ENCODE data around the gene ANKRD13B.

The ANKRD13B gene

DNA sequence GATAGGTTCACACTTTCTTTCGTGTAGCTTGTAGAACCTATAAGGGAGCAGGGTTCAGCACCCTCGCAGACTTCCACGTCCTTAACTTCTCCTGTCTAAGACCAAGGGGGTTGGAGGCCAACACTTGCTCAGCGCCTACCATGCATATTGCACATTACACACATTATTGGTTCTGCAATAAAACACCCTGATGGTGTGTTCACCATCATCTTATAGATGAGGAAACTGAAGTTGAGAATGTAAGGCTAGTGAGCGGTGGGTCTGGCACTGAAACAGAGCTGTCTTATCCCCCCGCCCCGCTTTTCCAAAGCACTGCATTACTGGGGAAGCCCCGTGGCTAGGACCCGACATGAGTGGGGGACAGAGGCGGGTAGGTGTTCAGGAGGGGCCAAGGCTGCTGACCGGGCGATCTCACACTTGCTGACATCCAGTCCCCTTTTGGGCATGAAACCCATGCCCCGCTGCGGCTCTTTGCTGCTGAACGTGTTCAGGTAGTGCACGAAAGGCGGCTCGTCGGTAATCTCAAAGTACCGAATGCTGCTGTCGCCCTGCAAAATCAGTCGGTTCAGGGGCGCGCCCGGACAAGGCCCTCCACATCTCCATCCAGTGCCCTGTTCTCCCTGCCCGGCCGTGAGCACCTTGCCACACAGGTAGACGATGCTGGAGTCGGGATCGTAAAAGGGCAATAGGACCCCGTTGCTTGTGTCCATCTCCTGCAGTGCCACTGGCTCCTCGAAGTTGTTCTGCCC is 23.5 kb downstream of the ANKRD13B start:
- DNase-seq (ENCODE audit: low spot score): no peak

DNA sequence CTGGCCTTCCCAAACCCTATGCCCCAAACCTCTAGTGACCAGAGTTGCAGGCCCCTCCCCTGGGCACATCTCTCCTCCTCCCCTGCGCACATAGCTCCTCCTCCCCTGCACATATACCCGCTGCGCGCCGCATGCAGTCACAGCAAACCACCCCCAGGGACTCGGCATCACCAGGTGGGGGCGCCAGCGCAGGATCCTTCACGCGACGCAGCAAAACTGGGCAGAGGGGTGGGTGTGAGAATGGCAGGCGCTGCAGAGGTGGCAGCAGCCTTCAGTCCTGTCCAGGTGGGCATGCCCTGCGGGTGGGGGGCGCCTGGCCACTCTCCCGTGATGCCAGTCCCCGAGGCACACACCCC is 24.2 kb downstream of the ANKRD13B start:
- DNase-seq (ENCODE audit: low spot score): peak; percentile 96

DNA sequence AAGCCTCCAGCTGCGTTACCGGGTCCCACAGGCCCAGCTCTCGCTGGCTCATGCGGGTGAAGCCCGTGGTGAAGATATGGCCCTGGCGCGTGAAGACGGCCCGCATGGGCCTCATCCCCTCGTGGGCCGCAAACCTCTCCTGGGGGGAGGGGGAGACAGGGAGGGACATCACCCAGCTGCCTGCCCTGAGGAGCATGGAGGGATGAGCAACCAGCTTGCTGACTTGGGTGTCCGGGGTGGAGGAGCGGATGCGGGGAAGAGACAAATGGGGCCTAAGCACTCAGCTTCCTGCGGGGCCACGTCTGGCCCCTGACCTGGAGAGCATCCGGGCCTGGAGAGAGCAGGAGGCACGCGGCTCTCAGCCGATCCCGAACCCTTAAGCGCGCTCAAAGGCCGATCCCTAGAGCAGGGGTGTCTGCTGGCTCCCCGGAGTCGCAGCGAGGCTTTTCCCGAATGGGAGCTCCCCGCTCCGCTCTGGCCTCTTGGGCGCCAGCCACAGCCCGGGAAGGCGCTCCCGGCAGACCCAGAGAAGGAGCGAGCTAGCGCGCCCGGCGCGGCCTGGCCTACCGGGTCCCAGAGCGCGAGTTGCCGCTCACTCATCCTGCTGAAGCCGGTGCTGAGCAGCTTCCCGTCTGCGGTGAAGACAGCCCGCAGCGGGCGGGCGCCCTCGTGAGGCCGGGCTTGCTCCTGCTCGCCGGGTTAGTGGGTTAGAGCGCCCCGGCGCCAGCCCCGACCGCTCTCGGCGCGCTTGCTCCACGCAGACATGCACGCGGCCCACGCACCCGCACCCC is 24.7 kb downstream of the ANKRD13B start:
- peak; percentile 92 for DNase-seq (ENCODE audit: low spot score)

DNA sequence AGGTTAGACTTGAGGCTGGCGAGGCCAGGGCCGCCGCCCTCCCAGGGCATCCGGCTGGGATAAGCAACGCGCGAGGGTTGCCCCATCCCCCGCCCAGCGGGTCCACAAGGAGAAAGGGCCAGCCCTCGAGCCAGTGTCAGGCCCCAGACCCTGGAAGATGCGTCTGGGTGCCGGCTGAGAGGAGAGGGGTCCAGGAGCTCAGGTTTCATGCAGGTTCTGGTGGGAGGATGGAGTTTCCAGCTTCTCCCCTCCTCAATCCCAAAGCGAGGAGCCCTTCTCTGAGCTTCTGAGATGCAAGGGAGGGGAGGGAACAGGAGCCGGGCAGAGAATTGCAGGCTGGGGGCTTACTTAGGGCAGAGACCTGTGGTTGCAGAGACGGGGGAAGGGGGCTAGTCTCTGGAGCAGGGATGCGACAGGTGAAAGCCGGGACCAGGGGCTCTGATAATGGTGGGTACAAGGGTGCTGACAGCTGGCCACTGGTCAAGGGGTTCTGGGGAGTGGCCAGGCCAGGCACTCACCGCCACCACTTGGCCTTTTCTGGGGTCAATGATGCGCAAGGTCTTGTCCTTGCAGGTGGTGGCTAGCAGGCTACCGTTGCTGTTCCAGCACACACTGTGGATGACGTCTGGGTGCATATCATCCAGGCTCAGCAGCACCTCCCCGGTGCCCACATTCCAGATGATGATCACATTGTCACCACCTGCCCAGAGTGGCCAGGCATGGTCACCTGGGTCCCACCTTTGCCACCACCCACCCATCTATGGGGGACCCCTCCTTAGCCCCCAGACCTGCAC is 25.5 kb downstream of the ANKRD13B start:
- DNase-seq (ENCODE audit: low spot score): no peak

DNA sequence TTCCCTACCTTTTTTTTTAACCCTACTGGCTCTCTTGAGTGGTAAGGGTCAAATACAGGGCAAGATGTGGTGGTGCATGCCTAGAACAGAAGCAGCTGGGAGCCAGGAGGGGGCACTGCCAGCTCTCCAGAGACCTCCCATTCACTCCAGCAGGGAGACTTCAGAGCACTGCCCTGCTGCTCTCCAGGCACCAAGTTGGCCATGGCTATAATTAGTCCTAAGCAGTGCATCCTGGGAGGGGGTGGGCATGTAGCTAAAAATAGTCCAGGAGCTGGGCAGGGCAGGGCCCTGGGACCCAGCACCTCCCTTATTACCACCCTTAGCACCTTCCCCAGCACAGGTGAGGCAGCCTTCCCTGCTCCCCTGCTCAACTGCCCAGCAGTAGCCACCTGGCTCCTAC is 26.3 kb downstream of the ANKRD13B start:
- DNase-seq (ENCODE audit: low spot score): peak; percentile 28

DNA sequence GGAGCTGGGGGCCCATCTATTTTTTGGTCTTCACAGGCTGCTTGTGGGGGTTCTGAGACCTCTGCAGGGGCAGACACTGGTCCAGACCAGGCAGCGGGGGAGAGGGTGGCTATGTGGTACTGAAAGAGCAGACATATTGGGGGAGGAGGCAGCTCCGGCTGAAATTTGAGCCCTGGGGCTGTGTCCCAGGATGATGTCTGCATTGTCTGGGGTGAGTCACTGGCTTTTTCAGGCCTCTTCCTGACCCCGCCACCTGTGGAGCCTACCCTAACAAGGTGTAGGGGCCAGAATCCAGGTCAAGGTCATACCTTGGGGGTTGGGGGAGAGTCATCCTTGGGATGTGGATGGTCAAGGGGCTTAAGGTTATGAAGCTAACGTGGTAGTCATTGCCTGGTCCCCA is 27.3 kb downstream of the ANKRD13B start:
- no peak for DNase-seq (ENCODE audit: low spot score)

DNA sequence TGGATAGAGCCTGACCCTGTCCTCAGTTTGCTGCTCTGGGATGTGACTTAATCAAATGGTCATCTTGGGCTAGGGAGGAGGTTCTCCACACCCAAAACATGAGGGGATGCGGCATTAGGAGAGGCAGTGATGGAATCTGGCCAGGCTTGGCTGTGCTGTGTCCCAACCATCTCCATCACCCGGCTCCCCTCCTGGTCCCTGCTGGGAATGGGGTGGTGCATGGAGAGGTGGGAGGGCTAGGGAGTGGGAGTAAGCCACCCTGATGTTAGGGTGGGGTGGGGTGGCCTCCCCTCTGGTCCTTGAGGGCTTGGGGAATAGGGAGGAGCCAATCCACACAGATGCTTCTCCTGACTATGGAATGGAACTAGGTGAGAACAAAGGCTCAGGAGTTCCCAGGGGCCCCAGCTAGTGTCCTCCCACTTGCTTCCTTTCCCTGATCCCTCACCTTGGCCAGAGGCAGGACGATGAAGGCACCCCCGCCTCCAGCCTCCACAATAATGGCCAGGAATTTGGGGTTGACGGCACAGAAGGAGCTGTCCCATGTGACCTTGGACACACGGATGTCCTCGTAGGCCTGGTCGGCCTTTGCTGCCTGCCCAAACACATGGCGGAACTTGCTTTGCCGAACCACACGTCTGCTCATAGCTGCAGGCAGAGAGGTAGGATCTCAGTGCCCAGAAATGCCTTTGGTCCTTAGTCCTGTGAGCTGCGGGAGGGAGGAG is 28.0 kb downstream of the ANKRD13B start:
- no peak for DNase-seq (ENCODE audit: low spot score)

DNA sequence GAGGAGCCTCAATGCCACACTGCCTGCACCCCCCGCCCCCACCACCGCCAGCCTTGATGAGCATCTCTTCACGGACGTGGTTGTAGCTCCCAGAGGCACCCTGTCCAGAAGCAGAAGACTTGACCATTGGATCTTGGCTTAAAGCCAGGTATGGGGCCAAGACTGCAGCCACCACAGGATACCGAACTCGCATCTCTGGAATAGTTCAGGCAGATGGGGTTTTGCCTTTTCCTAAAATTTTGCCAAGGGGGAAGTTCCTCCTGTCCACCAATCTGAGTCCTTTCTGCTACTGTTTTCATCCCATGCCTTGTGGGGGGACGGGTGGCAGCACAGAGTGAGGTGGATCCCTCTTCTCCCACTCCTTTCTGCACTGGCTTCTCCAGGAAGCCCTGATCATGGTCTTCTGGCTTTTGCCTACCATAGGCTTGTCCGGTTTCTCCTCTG is 28.8 kb downstream of the ANKRD13B start:
- no peak for DNase-seq (ENCODE audit: low spot score)

DNA sequence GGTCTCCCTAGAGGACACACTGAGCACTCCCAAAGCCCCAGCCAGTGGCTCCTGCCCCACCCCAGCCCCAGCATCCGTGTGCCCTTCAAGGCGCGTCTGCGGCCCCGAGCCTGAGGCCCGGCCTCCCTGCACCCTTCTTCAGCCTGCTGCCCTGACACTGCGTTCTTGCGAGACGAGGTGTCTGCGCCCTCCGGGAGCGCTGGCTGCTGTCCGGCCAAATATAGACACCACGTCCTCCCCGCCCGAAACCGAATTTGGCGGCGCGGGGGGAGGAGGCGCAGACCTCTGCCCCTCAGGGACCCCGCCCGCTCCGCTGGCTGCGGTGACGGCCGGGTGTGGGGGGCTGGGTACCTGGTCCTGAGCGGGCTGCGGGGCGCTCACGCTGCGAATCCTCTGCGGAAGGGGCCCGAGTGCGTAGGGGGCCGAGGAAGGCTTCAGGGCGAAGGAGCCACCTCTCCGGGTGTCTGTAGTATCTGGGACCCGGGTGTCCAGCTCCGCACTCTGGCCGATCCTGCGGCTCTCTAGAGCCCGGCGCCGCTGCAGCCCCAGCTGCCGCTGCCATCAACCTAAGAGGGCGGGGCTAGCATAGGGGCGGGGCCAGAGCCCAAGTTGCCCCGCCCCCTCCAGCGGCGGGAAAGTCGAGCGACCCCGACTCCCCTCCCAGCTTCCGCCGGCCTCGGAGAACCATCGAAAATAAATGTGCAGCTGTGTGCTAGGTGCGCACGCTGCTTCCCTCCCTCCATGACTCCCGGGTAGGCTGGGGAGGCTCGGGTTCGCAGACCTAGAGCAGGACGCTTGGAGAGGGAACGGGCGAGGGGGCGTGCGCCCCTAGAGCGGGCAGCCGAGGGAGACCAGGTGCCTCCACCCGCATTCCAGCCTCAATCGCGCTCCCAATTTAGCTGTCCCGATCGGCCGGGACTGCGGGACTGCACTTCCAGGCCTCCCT is 29.7 kb downstream of the ANKRD13B start, which contains the start of gene CORO6:
Gene CORO6 (minus strand): TSS at position 576 of the 946 bp plus-strand sequence. CDS start 1,491 bp downstream, outside the sequence.
- peak; percentile 67 for DNase-seq (ENCODE audit: low spot score)

DNA sequence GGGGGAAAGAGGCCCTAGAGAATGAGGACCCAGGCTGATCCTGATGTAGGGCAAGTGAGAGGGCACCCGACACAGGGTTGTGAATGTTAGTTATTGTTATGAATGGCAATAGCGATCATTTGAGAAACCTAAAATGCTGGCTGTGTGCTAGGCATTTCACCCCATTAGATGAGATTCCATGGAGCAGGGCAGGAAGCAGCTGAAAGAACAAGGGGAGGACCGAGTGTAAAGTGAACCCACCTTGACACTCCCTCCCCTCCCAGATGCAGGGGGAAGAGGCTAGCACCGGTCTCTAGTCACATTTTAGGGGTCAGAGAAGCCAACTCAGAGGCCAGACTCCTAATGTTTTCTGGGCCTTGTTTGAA is 30.3 kb downstream of the ANKRD13B start:
- no peak for DNase-seq (ENCODE audit: low spot score)

DNA sequence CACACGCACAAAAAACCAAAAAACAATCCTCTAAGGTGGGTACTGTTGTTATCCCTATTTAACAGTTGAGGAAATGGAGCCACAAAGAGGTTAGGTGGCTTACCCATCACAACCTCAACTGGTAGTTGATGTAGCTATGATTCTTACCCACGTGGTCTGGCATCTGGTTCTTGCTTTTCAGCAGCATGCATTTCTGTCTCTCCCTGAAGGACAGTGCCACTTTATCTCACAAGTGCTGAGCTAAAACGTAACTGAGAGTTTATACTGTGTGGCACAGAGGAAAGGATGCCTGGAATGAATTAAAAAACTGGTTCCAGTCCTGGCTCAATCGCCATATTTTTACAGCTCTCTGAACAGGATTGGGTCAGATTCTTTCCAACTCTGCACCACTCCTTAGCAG is 31.7 kb downstream of the ANKRD13B start:
- peak; percentile 53 for DNase-seq (ENCODE audit: low spot score)

DNA sequence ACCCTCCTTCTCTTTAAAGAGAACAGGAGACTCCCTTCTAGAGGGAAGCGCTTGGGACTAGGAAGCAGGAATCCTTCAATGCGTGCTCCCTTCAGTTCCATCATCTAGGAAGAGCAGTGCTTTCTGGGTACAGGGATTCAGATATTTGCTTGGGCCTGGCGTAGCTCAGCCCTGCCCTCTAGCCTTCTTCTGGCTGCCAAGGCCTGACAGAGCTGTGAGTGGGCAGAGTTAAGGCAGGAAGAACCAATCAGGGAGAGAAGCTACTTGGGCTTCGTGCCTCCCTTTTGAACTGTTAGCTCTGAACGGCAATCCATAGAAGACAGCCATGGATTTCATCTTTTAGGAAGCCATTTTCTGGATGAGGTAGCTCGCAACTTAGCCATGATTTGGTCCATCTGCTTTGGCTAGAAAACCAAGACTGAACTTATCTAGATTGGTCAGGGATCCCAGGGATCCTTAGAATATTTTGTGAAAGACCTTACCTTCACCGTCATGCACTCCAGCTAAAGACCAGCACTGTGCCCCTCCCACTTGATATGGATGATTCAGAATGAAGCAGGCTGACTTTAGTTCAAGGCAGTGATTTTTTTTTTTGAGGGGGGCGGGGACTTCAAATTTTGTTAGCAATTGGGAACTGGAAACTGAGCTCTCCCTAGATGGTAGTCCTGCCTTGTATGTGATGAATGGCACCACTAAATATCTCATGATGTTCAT is 32.3 kb downstream of the ANKRD13B start:
- no peak for DNase-seq (ENCODE audit: low spot score)

DNA sequence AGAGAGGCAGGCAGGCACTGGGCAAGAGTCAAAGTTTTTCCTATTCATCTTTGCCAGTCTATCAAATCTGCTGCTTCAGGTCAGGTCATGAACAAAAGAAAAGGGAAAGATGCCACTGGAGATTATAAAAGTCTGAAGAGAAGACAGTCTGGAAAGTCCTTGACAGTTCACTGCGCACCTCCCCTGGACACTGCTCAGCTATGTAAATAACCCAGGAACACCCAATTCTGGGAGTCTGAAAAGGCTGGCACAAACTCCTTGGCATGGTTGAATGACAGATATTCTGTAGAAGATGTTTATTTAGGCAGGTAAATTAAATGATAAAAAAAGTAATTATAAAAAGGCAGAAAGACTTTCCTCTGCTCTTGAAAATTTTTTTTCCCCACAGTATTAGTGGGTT is 35.0 kb downstream of the ANKRD13B start:
- no peak for DNase-seq (ENCODE audit: low spot score)

DNA sequence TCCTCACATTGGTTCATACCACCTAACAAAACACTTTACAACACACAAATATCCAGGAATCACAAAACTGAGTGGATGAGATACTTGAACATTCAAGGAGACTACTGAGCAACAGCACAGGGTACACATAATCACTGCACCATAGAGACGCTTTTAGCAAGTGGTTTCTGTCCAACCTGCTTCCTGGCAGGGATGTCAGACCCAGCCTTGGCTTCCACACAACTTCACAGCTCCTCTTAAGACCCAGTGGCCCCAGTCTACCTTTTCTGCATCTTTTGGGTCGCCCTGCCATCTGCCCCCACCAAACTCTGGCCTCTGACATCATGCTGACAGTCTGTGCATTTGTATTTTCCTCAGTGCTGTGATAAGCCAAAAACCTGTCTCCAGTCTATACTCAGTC is 35.7 kb downstream of the ANKRD13B start:
- no peak for DNase-seq (ENCODE audit: low spot score)

DNA sequence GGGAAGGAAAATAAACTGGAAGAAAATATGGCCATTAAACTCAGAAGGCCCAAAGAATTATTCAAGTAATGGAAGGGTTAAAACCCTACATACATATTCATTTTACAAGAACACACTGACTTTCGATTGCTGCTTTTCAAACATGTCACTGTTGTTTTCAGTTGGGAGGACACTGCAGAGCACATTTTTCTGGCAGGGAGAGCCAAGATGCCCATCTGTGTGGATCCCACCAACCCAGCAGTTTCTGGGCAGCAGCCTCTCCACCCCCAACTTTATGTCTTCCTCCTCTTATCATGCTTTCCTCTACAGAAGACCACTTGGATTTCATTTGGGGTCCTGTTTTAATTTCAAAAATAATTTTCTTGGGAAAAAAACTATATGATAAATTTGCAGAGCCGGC is 36.9 kb downstream of the ANKRD13B start:
- no peak for DNase-seq (ENCODE audit: low spot score)

DNA sequence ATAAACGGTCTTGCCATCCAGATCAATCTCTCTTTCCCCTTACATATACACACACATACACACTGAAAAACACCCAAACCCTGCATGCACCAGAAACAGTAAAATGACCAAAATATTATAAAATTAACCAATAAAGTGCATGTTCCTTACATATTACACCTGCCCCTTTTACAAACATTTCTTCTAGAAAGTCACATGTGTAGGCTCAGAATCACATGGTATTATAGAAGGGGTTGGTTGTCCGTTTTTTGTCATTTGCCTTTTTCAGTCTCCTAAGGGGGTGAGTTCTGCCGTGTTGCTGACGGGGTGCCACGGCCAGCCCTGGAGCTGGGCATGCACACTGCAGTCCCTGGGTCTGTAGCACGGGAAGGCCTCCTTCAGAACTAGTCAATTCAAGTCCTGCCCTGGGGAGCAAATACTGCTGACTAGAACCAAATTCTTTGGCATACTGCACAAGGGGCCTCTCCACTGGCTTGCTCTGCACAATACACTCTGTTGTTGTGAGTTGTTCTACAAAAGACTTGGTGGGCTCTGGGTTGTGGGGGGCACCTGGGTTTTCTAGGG is 37.8 kb downstream of the ANKRD13B start:
- no peak for DNase-seq (ENCODE audit: low spot score)

DNA sequence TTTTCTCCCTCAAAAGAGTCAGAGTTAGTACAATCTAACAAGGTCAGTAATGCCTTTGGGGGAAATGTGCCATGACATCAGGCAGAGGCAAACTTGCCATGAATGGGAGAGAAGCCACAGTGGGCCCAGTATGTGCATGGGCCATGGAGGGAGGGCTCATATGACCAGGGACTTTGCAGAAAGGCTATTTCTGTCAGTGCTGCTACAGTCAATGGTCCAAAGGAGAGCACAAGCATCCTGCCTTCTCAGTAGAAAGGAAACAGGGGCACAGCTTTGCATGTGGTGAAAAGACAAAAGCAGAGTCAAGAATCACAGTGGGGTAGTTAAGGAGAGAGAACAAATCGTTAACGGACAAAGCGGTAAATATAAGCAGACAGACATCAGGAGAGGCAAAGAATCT is 41.0 kb downstream of the ANKRD13B start:
- DNase-seq (ENCODE audit: low spot score): no peak

DNA sequence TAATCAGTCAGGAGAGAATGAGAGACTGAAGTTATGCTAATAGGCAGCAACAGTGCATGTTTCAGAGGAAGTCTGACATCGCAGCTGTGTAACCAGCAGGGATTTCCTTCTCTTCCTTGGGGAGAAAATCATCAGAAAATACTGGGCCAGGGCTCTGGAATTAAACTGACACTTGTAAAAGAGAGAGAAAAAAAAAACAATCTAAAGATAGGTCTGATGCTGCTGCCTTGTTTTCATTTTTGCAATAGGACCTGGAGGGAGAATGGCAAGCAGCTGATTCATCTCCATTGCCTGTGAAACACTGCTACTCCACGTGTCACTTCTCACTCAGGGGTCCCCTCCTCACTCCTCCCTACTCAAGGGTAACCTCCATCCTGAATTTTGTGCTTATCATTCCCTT is 47.5 kb downstream of the ANKRD13B start:
- no peak for DNase-seq (ENCODE audit: low spot score)

DNA sequence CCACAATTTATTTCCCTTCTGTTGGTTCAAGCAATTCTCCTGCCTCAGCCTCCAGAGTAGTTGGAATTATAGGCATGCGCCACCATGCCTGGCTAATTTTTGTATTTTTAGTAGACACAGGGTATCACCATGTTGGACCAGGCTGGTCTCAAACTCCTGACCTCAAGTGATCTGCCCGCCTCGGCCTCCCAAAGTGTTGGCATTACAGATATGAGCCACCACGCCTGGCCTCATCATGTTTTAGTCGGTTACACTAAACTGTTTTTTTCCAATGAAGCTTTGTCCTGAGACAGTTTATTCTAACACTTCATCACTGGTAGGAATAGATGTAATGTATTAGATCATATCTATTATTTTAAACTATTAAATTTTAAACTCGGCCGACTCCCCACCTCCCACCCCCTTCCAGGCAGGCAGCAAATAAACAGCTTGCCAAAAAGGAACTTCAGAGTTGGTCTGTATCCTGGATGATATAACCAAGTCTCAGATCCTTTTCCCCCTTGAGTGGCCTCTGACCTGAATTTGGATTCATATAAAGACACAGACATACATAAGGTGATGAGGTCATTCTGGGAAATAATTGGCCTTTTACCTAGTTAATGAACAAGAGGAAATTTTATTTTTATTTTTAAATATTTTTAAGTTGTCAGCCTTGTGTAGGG is 48.2 kb downstream of the ANKRD13B start:
- no peak for DNase-seq (ENCODE audit: low spot score)

Data from activated CD4-positive, alpha-beta T cell treated with anti-CD3 and anti-CD28 coated beads, Interleukin-2, Interleukin-4, amounts not matched to agents 100 ng/mL and 50 ng/mL, durations not matched to agents 16 hours and 8 hours (primary cell).